HG03066 (cell line): ENCODE results near the gene PTPMT1.
"Not testable (repeated sequence)": the region's sequence is repeated elsewhere in the genome, so short reads cannot be mapped to it uniquely, and the experiment has no call there.

Experiments used
- ATAC-seq: cut with Tn5 transposase; IDR thresholded peaks from one replicate; pipeline ENCODE4 v1.9.1; 2021; ENCODE audit warnings: low read depth; ENCODE audit not compliant: unreplicated experiment

The PTPMT1 gene

GRCh38 chr11:47545298-47545697, 20.1 kb upstream of the PTPMT1 start:
- ATAC-seq, result no peak

GRCh38 chr11:47546274-47546673, 19.1 kb upstream of the PTPMT1 start:
- not testable (repeated sequence) for ATAC-seq

GRCh38 chr11:47550288-47551047, 14.9 kb upstream of the PTPMT1 start:
- no peak for ATAC-seq

- ATAC-seq, result no peak
Observed at GRCh38 chr11:47551086-47551485, 14.3 kb upstream of the PTPMT1 start.

- no peak for ATAC-seq
Observed at GRCh38 chr11:47552056-47552565, 13.3 kb upstream of the PTPMT1 start.

GRCh38 chr11:47552566-47553405, 12.6 kb upstream of the PTPMT1 start, which contains the start of gene CELF1:
Gene CELF1, minus strand, starts transcription at chr11:47553132. Its CDS starts 53,609 bp downstream, at chr11:47499523.
- ATAC-seq, result peak; percentile 86

GRCh38 chr11:47553406-47553743, 12.0 kb upstream of the PTPMT1 start:
- ATAC-seq, result peak; percentile 25

- not testable (repeated sequence) for ATAC-seq
Observed at GRCh38 chr11:47557004-47557403, 8.4 kb upstream of the PTPMT1 start.

GRCh38 chr11:47558695-47559094, 6.7 kb upstream of the PTPMT1 start:
- no peak for ATAC-seq

GRCh38 chr11:47560426-47560825, 5.0 kb upstream of the PTPMT1 start:
- no peak for ATAC-seq

- ATAC-seq, result not testable (repeated sequence)
Observed at GRCh38 chr11:47562393-47562792, 3.0 kb upstream of the PTPMT1 start.

- not testable (repeated sequence) for ATAC-seq
Observed at GRCh38 chr11:47564366-47564765, 1.0 kb upstream of the PTPMT1 start.

- ATAC-seq, result no peak
Observed at GRCh38 chr11:47564933-47565339, 463 bp upstream of the PTPMT1 start.

GRCh38 chr11:47566149-47566698, 825 bp downstream of the PTPMT1 start:
- no peak for ATAC-seq

GRCh38 chr11:47569646-47570045, 4.2 kb downstream of the PTPMT1 start:
- no peak for ATAC-seq

- ATAC-seq, result no peak
Observed at GRCh38 chr11:47570651-47571356, 5.4 kb downstream of the PTPMT1 start.

- ATAC-seq, result no peak
Observed at GRCh38 chr11:47571357-47571729, 5.9 kb downstream of the PTPMT1 start.

GRCh38 chr11:47571895-47572294, 6.5 kb downstream of the PTPMT1 start:
- no peak for ATAC-seq

- ATAC-seq, result no peak
Observed at GRCh38 chr11:47572715-47573255, 7.4 kb downstream of the PTPMT1 start.

GRCh38 chr11:47573321-47573720, 7.9 kb downstream of the PTPMT1 start:
- ATAC-seq, result no peak
